GM23338 (cell line): ENCODE measurements around the gene GRIN2C.

Source experiments
- CTCF ChIP-seq, 2 experiments: fragments of 200-600 bp in 1 of 2; sonication (generic) in 1 of 2; conservative IDR thresholded peaks; 2 replicates each; pipeline versions ENCODE4 v1.5.1 to v1.6.1; 2016 to 2017; ENCODE audit warnings: antibody characterized with exemption in 2 of 2, low read depth in 2 of 2, mild to moderate bottlenecking in 2 of 2, moderate library complexity in 1 of 2
- EZH2 ChIP-seq: fragments of 200-600 bp; sonication (generic); IDR thresholded peaks from one replicate; pipeline ENCODE4 v1.8.0; 2017; ENCODE audit warnings: antibody characterized with exemption, mild to moderate bottlenecking, low read depth; ENCODE audit not compliant: unreplicated experiment
- EZH2phosphoT487 ChIP-seq: fragments of 200-600 bp; sonication (generic); IDR thresholded peaks from one replicate; pipeline ENCODE4 v1.8.1; 2018; ENCODE audit warnings: antibody characterized with exemption; ENCODE audit not compliant: unreplicated experiment
- JUNB ChIP-seq: IDR thresholded peaks from one replicate; pipeline ENCODE4 v1.6.1; 2016; ENCODE audit warnings: antibody characterized with exemption; ENCODE audit not compliant: unreplicated experiment
- POLR2AphosphoS5 ChIP-seq: IDR thresholded peaks from 2 replicates; pipeline ENCODE4 v1.6.1; 2016; ENCODE audit warnings: antibody characterized with exemption, low read depth
- STAT1 ChIP-seq: IDR thresholded peaks from one replicate; pipeline ENCODE4 v1.6.1; 2016; ENCODE audit warnings: antibody characterized with exemption; ENCODE audit not compliant: unreplicated experiment
- ZNF462 ChIP-seq: fragments of 250-450 bp; sonication (Bioruptor Pico); IDR thresholded peaks from 2 replicates; pipeline ENCODE4 v1.5.0; 2020; ENCODE audit warnings: mild to moderate bottlenecking, moderate library complexity
- TF ChIP-seq, protein P1 (sequence below): IDR thresholded peaks from one replicate; pipeline ENCODE4 v1.6.1; 2018; ENCODE audit warnings: antibody characterized with exemption; ENCODE audit not compliant: unreplicated experiment

DNA sequence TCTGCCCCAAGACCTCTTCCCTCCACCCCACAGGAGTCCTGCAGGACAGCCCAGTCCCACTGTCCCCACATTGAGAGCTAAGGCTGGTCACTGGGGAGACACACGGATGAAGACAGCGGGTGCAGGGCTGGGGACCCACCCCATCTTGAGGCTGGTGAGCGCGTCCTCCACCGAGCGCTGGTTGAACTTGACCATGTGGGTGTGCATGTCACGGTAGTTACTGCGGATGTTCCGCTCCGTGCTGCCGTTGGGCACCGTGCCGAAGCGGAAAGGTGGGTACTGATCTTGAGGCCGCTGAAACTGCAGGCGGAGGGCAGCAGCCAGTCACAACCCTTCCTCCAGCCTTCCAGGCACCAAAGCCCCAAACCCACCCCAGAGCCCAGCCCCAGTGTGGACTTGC lies 13.1 kb downstream of the GRIN2C start:
- TF ChIP-seq CTCF (conservative IDR thresholded peaks at IDR 0.05; ENCODE audit: low read depth in 2 of 2) (no peak), POLR2AphosphoS5 (no peak), ZNF462 (no peak), STAT1 (no peak), EZH2 (no peak), EZH2phosphoT487 (no peak), JUNB (no peak)
- TF ChIP-seq, protein P1, sequence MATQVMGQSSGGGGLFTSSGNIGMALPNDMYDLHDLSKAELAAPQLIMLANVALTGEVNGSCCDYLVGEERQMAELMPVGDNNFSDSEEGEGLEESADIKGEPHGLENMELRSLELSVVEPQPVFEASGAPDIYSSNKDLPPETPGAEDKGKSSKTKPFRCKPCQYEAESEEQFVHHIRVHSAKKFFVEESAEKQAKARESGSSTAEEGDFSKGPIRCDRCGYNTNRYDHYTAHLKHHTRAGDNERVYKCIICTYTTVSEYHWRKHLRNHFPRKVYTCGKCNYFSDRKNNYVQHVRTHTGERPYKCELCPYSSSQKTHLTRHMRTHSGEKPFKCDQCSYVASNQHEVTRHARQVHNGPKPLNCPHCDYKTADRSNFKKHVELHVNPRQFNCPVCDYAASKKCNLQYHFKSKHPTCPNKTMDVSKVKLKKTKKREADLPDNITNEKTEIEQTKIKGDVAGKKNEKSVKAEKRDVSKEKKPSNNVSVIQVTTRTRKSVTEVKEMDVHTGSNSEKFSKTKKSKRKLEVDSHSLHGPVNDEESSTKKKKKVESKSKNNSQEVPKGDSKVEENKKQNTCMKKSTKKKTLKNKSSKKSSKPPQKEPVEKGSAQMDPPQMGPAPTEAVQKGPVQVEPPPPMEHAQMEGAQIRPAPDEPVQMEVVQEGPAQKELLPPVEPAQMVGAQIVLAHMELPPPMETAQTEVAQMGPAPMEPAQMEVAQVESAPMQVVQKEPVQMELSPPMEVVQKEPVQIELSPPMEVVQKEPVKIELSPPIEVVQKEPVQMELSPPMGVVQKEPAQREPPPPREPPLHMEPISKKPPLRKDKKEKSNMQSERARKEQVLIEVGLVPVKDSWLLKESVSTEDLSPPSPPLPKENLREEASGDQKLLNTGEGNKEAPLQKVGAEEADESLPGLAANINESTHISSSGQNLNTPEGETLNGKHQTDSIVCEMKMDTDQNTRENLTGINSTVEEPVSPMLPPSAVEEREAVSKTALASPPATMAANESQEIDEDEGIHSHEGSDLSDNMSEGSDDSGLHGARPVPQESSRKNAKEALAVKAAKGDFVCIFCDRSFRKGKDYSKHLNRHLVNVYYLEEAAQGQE: no peak
